Left lung (tissue), 10 donors: ENCODE measurements around the gene FGGY. TPM values are rescaled to one million over a fixed set of nuclear protein-coding genes. Genes with fewer than 3 reads are reported as not detected.
A peak's percentile ranks its signal among the peaks of the same experiment; 100 is the strongest.

Experiments used
- ATAC-seq: fragments of 200-7000 bp; cut with Tn5 transposase; one replicate; pipeline ENCODE4 v1.9.1; 2020; ENCODE audit warnings: moderate library complexity
- DNase-seq, 4 donors: peaks; one replicate each; pipeline ENCODE4 v3.0.0-alpha.2; 2013 to 2020
- H3K27ac ChIP-seq, 2 donors: fragments of 200-600 bp; sonication (generic) in 1 of 2; one replicate each; pipeline versions ENCODE4 v1.5.0 to v1.8.0; 2020 to 2021
- H3K27me3 ChIP-seq, 2 donors: fragments of 200-600 bp; sonication (generic) in 1 of 2; one replicate each; pipeline versions ENCODE4 v1.5.0 to v1.8.0; 2020 to 2021
- H3K36me3 ChIP-seq, 2 donors: fragments of 200-600 bp; sonication (generic) in 1 of 2; one replicate each; pipeline versions ENCODE4 v1.5.0 to v1.8.0; 2020 to 2021
- H3K4me1 ChIP-seq, 2 donors: fragments of 200-600 bp; one replicate each; pipeline ENCODE4 v1.8.0; 2021
- H3K4me3 ChIP-seq, 2 donors: fragments of 200-600 bp; sonication (generic) in 1 of 2; one replicate each; pipeline versions ENCODE4 v1.5.0 to v1.8.0; 2020 to 2021; ENCODE audit warnings: mild to moderate bottlenecking in 1 of 2
- H3K9me3 ChIP-seq, 2 donors: fragments of 200-600 bp; sonication (generic) in 1 of 2; one replicate each; pipeline versions ENCODE4 v1.5.0 to v1.8.0; 2020 to 2021
- CTCF ChIP-seq, 2 donors: fragments of 200-600 bp; sonication (generic) in 1 of 2; IDR thresholded peaks; one replicate each; pipeline versions ENCODE4 v1.5.0 to v1.8.0; 2021; ENCODE audit warnings: antibody characterized with exemption in 2 of 2
- intact Hi-C, 2 donors: fragments of 100-400 bp; cut with DNase I; formaldehyde crosslinking; loops; one replicate each; pipeline versions ENCODE4 v1.11.2 to v1.14.2; 2022
- polyA plus RNA-seq, 6 donors: library from polyadenylated mRNA; unstranded; fragments of 120-200 nt; gene quantifications; one replicate each; pipeline ENCODE4 v1.2.1, GENCODE V29; 2013; ENCODE audit not compliant: insufficient read length in 6 of 6
- total RNA-seq, 2 donors: library from RNA; stranded (reverse); fragmentation: NEBNext Ultra II Directional; extraction: Animal tissue kit (Norgen Biotek cat#: 25700); gene quantifications; one replicate each; pipeline ENCODE4 v1.2.1, GENCODE V29; 2021
- donor health status: DM: no; HTN: yes; CAD: no.
- donor health status: DM: no; HTN: no; CAD: no.

The FGGY gene
- total and polyA plus RNA-seq, 8 donors: 13.5 to 22.7 (median 18.4) TPM

- H3K4me1 ChIP-seq: peaks cover 0 to 43% of the 10 kb centered on the region in 2 donors
- TF ChIP-seq CTCF (IDR thresholded peaks at IDR 0.05): no peak
- H3K4me3 ChIP-seq: no peak overlapping the region
- H3K36me3 ChIP-seq: no peaks in the 10 kb centered on the region
- no peaks in the 10 kb centered on the region for H3K9me3 ChIP-seq
- H3K27ac ChIP-seq: no peak overlapping the region
- H3K27me3 ChIP-seq: no peaks in the 10 kb centered on the region
- intact Hi-C loops: no loop called here
- DNase-seq (no peak), ATAC-seq (no peak)
Observed at GRCh38 chr1:59568158-59568935, 271.5 kb downstream of the FGGY start.

GRCh38 chr1:59569198-59569597, 272.3 kb downstream of the FGGY start:
- no peaks in the 10 kb centered on the region for H3K27me3 ChIP-seq
- DNase-seq (no peak), ATAC-seq (no peak)
- H3K27ac ChIP-seq: peak overlapping the region in 1 of 2 donors; percentile 80
- no peaks in the 10 kb centered on the region for H3K36me3 ChIP-seq
- TF ChIP-seq CTCF (IDR thresholded peaks at IDR 0.05): no peak
- H3K4me3 ChIP-seq: no peak overlapping the region
- peaks cover 0 to 43% of the 10 kb centered on the region in 2 donors for H3K4me1 ChIP-seq
- intact Hi-C loops: no loop called here
- peaks cover 0 to 7% of the 10 kb centered on the region in 2 donors for H3K9me3 ChIP-seq

- Histone ChIP-seq H3K9me3 (peaks cover 0 to 10% of the 10 kb centered on the region in 2 donors), H3K4me3 (no peak overlapping the region), H3K27ac (peak overlapping the region in 1 of 2 donors; percentile 80), H3K4me1 (peaks cover 0 to 43% of the 10 kb centered on the region in 2 donors), H3K36me3 (no peaks in the 10 kb centered on the region), H3K27me3 (no peaks in the 10 kb centered on the region)
- intact Hi-C loops: no loop called here
- DNase-seq (peak in 1 of 4 donors; percentile 62), ATAC-seq (peak; percentile 73)
- TF ChIP-seq CTCF (IDR thresholded peaks at IDR 0.05): no peak
Observed at GRCh38 chr1:59570524-59570923, 273.6 kb downstream of the FGGY start.

- H3K4me3 ChIP-seq: no peak overlapping the region
- no peak for TF ChIP-seq CTCF (IDR thresholded peaks at IDR 0.05)
- no peak overlapping the region for H3K27ac ChIP-seq
- H3K27me3 ChIP-seq: no peaks in the 10 kb centered on the region
- H3K9me3 ChIP-seq: peaks cover 0 to 10% of the 10 kb centered on the region in 2 donors
- H3K4me1 ChIP-seq: peaks cover 0 to 34% of the 10 kb centered on the region in 2 donors
- intact Hi-C loops: no loop called here
- ATAC-seq (no peak), DNase-seq (no peak)
- no peaks in the 10 kb centered on the region for H3K36me3 ChIP-seq
Observed at GRCh38 chr1:59574085-59574484, 277.2 kb downstream of the FGGY start.

- TF ChIP-seq CTCF (IDR thresholded peaks at IDR 0.05): no peak
- H3K4me3 ChIP-seq: no peak overlapping the region
- ATAC-seq (no peak), DNase-seq (no peak)
- intact Hi-C loops: no loop called here
- H3K27me3 ChIP-seq: no peaks in the 10 kb centered on the region
- no peaks in the 10 kb centered on the region for H3K36me3 ChIP-seq
- peaks cover 0 to 10% of the 10 kb centered on the region in 2 donors for H3K9me3 ChIP-seq
- H3K27ac ChIP-seq: no peak overlapping the region
- no peaks in the 10 kb centered on the region for H3K4me1 ChIP-seq
Observed at GRCh38 chr1:59577774-59578173, 280.9 kb downstream of the FGGY start.
